HG02884 (cell line): ENCODE data around the gene GDF2.

Experiments used
- ATAC-seq: cut with Tn5 transposase; IDR thresholded peaks from one replicate; pipeline ENCODE4 v1.9.1; 2021; ENCODE audit warnings: mild to moderate bottlenecking, moderate library complexity; ENCODE audit not compliant: unreplicated experiment

The GDF2 gene

GRCh38 chr10:47290338-47290737, 31.9 kb upstream of the GDF2 start:
- ATAC-seq: no peak

- ATAC-seq: no peak
Observed at GRCh38 chr10:47291682-47292081, 30.6 kb upstream of the GDF2 start.

- ATAC-seq: no peak
Observed at GRCh38 chr10:47294057-47294456, 28.2 kb upstream of the GDF2 start.

- ATAC-seq: no peak
Observed at GRCh38 chr10:47294501-47294900, 27.8 kb upstream of the GDF2 start.

- ATAC-seq: no peak
Observed at GRCh38 chr10:47295411-47295810, 26.8 kb upstream of the GDF2 start.

GRCh38 chr10:47296156-47296894, 25.9 kb upstream of the GDF2 start:
- no peak for ATAC-seq

- no peak for ATAC-seq
Observed at GRCh38 chr10:47296941-47297340, 25.3 kb upstream of the GDF2 start.

- ATAC-seq: no peak
Observed at GRCh38 chr10:47297866-47298540, 24.3 kb upstream of the GDF2 start.

- no peak for ATAC-seq
Observed at GRCh38 chr10:47298715-47299114, 23.5 kb upstream of the GDF2 start.

GRCh38 chr10:47299611-47300428, 22.4 kb upstream of the GDF2 start, which contains the start of gene GDF10:
TSS of gene GDF10 (plus strand) at chr10:47300197. CDS start at chr10:47300652, 455 bp downstream.
- ATAC-seq: no peak

GRCh38 chr10:47300429-47300931, 21.8 kb upstream of the GDF2 start:
- no peak for ATAC-seq

GRCh38 chr10:47301833-47302232, 20.4 kb upstream of the GDF2 start:
- no peak for ATAC-seq

- ATAC-seq: no peak
Observed at GRCh38 chr10:47303105-47303504, 19.1 kb upstream of the GDF2 start.

GRCh38 chr10:47303866-47304265, 18.4 kb upstream of the GDF2 start:
- no peak for ATAC-seq

GRCh38 chr10:47305566-47305965, 16.7 kb upstream of the GDF2 start:
- ATAC-seq: no peak

- no peak for ATAC-seq
Observed at GRCh38 chr10:47306387-47307210, 15.7 kb upstream of the GDF2 start.

GRCh38 chr10:47307381-47307780, 14.9 kb upstream of the GDF2 start:
- ATAC-seq: no peak

GRCh38 chr10:47308775-47309174, 13.5 kb upstream of the GDF2 start:
- no peak for ATAC-seq

- no peak for ATAC-seq
Observed at GRCh38 chr10:47309408-47310089, 12.7 kb upstream of the GDF2 start.

- no peak for ATAC-seq
Observed at GRCh38 chr10:47310090-47310505, 12.2 kb upstream of the GDF2 start.
